Measurements from ENCODE around the gene TMEM151A.

The TMEM151A gene

DNA sequence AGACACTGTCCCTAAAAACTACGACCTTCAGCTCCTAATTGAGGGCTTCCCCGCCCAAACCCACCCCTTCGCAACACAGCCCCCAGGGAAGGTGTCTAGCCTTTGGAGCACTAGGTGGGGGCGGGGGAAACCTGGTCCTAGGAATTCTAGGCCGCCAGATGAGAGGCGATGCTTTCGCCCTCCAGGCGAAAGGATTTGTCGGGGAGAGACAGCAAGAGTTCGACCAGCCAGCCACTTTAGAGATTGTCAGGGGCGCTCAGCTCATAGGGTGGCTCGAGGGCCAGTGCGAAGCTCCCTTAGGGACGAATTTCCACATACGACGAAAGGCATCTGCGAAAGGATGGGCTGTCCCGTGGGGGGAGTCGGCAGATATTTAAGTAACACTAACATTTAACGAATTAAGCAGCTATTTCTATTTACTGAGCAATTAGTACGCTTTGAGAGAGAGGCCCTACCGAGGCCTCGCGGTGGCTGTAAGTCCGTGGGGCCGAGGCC is 19.8 kb downstream of the TMEM151A start:
- no peak for DNase-seq (ENCODE audit: low read depth)
- peak overlapping the region; percentile 60 for H3K4me3 ChIP-seq (replicated peaks; ENCODE audit: low read depth, low read length)
- TF ChIP-seq, protein P1, sequence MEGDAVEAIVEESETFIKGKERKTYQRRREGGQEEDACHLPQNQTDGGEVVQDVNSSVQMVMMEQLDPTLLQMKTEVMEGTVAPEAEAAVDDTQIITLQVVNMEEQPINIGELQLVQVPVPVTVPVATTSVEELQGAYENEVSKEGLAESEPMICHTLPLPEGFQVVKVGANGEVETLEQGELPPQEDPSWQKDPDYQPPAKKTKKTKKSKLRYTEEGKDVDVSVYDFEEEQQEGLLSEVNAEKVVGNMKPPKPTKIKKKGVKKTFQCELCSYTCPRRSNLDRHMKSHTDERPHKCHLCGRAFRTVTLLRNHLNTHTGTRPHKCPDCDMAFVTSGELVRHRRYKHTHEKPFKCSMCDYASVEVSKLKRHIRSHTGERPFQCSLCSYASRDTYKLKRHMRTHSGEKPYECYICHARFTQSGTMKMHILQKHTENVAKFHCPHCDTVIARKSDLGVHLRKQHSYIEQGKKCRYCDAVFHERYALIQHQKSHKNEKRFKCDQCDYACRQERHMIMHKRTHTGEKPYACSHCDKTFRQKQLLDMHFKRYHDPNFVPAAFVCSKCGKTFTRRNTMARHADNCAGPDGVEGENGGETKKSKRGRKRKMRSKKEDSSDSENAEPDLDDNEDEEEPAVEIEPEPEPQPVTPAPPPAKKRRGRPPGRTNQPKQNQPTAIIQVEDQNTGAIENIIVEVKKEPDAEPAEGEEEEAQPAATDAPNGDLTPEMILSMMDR (IDR thresholded peaks at IDR 0.05; ENCODE audit: low read length, missing control alignments): no peak

DNA sequence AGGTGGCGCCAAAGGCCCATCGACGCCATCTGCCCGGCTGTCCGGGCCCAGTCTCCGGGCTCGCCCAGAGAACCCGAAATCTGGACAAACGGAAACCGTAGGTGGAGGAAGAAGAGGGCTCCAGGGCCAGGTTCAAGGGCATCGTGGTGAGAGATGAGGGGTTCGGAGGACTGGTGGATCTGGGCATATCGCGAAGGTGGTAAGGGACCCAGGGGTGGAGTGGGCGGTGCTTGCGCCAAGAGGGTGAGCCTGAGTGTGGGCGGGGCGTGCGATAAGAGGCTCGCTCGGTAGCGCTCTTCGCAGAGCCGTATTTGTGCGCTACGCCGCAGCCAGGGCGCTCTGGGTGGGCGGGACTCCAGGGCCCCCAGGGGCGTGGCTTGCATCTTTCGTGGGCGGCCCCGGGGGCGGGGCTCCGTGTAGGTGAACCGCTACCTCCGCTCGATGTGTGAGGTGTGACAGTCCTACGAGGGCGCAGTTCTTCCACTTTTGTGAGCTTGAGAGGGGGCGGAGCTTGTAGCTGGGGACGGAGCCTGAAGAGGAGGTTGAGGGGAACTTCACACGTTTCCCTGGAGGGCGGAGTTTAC is 20.4 kb downstream of the TMEM151A start:
- TF ChIP-seq, protein P1 (IDR thresholded peaks at IDR 0.05; ENCODE audit: low read length, missing control alignments): peak; percentile 84
- peak overlapping the region; percentile 60 for H3K4me3 ChIP-seq (replicated peaks; ENCODE audit: low read depth, low read length)
- peak; percentile 95 for DNase-seq (ENCODE audit: low read depth)

DNA sequence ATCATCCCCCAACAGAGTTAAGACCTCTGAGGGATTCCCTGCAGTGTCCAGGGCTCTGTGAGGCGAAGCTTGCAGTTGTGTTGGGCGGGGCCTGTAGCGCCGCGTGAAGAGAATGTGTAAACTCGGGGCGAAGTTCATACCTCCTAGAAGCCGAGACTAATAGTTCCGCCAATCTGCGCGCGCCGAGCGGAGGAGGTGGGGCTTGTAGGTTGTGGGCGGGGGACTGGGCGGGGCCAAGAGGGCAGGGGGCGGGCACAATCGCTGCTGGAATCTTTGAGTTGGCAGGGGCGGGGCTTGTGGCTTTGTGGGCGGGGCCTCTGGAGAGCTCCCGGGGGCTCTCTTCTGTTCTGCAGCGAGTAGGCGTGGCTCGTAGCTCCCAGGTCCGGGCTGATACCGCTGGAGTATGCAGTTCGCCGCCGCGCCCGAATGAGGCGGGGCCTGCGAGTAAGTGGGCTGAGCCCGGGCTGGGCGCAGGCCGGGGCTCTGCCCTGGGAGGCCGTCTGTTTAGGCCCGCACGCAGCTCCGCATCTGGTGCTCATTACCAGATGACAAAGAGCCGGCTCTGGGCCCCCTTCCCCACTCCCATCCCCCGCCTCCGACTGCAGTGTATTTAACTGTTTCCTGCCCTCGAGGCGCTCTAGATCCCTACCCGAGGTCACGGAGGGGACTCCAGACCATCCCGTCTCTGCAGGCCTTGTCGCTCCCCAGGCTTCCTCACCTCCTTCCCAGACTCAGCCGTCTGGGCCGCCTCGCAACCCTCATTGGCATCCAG is 21.0 kb downstream of the TMEM151A start:
- DNase-seq (ENCODE audit: low read depth): peak; percentile 99
- TF ChIP-seq, protein P1 (IDR thresholded peaks at IDR 0.05; ENCODE audit: low read length, missing control alignments): no peak
- peak overlapping the region; percentile 60 for H3K4me3 ChIP-seq (replicated peaks; ENCODE audit: low read depth, low read length)

DNA sequence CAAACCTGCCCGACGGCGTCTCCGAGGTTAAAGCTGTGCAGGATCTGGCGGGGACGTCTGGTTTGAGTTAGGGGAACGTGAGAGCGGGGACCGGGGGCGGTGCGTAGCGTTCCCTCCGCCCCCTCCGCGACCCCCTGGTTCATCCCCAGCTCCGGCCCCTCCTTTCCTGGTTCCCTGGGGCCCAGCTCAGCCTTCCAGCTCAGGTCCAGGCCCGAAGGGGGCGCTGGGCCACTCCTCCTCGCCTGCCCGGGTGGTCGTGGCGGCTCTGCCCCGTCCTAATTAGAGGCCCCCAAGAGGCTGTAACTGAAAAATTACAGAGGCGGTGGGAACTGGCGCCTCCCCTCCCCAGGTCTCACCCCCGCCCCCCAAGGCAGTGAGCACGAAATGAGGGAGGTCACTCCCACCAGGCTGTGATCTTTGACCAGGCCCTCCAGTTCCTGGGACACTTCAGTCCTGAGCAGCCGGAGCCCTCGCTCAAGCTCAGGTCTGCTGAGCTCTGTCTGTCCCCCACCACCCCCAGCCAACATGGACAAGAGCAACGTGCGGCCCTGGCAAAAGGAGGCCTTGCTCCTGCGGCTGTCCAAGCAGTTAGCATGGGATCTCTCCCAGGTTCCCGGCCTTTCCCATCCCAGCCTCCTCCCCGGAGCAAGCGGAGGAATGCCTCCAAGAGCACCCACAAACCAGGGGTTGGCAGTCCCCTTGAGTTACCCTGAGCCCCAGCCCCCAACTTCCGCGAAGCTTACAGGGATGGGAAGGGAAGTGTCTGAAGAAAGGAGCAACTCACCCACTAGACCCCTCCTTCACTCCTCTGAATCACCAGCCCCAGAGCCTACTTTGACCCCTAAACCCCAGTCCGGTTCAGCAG is 21.9 kb downstream of the TMEM151A start:
- H3K4me3 ChIP-seq (replicated peaks; ENCODE audit: low read depth, low read length): peak overlapping the region; percentile 60
- DNase-seq (ENCODE audit: low read depth): peak; percentile 32
- TF ChIP-seq, protein P1 (IDR thresholded peaks at IDR 0.05; ENCODE audit: low read length, missing control alignments): no peak

DNA sequence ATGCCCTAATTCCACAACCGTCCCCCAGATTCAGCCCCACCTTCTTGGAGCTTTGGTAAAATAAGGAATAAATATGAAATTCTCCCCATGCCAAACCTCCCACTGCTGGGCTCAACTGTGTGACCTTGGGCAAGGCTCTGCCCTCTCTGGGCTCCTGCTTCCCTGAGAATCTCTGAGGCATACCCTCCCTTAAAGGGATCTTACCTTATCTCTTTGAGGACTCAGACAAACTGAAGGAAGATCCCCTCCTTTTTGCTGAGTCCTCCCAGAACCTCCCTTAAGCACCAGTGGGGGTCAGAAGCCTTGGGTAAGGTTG is 22.4 kb downstream of the TMEM151A start:
- DNase-seq (ENCODE audit: low read depth): no peak
- H3K4me3 ChIP-seq (replicated peaks; ENCODE audit: low read depth, low read length): peak overlapping the region; percentile 60
- TF ChIP-seq, protein P1 (IDR thresholded peaks at IDR 0.05; ENCODE audit: low read length, missing control alignments): no peak

DNA sequence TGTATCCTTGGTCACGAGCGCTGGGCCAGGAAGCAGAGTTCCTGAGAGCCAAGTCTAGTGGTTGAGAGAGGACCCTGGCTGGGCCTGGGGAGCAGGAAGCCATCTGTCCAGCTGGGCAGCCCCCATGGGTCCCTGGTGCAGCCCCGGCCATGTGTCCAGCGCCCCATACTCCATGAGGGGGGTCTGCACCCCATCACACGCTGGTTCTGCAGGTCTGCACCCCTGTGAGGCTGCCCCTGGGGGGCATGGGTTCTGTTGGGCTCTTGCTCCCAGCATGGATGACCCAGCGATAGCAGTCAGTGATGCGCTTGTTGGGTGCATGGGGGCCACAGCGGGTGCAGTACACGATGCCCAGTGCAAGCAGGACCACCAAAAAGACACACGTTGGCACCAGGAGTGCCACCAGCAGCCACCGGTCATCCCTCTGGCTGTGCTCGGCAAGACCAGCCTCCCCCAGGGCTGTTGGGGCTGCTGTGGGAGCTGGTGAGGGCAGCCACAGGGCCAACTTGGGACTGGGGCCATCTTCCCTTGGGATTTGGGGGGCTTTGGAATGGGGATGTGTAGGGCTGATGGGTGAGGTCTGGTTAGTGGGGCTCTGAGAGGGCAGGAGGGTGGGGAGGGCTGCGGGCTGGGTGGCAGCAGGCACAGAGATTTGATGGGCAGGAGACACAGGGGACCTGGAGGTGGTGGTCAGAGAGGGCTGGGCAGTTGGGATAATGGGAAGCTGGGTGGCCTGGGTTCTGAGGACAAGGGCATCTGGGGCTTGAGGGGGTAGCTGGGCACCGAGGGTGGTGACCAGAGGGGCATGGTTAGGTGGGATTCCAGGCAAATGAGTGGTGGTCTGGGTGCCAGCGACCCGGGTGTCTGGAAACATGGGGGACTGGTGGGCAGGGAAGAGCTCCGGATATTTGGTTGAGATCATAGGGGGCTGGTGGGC is 23.1 kb downstream of the TMEM151A start:
- TF ChIP-seq, protein P1 (IDR thresholded peaks at IDR 0.05; ENCODE audit: low read length, missing control alignments): no peak
- no peak for DNase-seq (ENCODE audit: low read depth)
- peak overlapping the region; percentile 60 for H3K4me3 ChIP-seq (replicated peaks; ENCODE audit: low read depth, low read length)
